ENCODE data around the gene ALG11.

GRCh38 chr13:52001120-52001731, 11.0 kb upstream of the ALG11 start:
- TF ChIP-seq POLR2A (IDR thresholded peaks at IDR 0.05; ENCODE audit: extremely low read depth, insufficient read length): no peak
- peak; percentile 86 for TF ChIP-seq MAX (IDR thresholded peaks at IDR 0.05; ENCODE audit: low read depth, low read length)
